ENCODE results near the gene ST8SIA1.

The ST8SIA1 gene

GRCh38 chr12:22334410-22335100, at the start of gene ST8SIA1:
ST8SIA1 (minus strand) TSS chr12:22334707; CDS start chr12:22334232, 475 bp downstream.
- DNase-seq = peak; percentile 18 to 26

- no peak for DNase-seq
These were observed 45.5 kb upstream of the ST8SIA1 start for GRCh38 chr12:22380031-22380430.

GRCh38 chr12:22377731-22378496, 43.4 kb upstream of the ST8SIA1 start:
- no peak for DNase-seq

GRCh38 chr12:22376596-22377150, 42.2 kb upstream of the ST8SIA1 start:
- peak in 1 of 2 experiments; percentile 3 for DNase-seq

- DNase-seq = no peak
These were observed 40.0 kb upstream of the ST8SIA1 start for GRCh38 chr12:22374508-22374907.

- DNase-seq = no peak
These were observed 37.9 kb upstream of the ST8SIA1 start for GRCh38 chr12:22372277-22372837.

GRCh38 chr12:22366181-22366580, 31.7 kb upstream of the ST8SIA1 start:
- no peak for DNase-seq

GRCh38 chr12:22361785-22362184, 27.3 kb upstream of the ST8SIA1 start:
- DNase-seq = no peak

- DNase-seq = no peak
These were observed 26.3 kb upstream of the ST8SIA1 start for GRCh38 chr12:22360774-22361173.

GRCh38 chr12:22357531-22357930, 23.0 kb upstream of the ST8SIA1 start:
- DNase-seq = no peak

- DNase-seq = no peak
These were observed 21.7 kb upstream of the ST8SIA1 start for GRCh38 chr12:22356231-22356630.

- DNase-seq = no peak
These were observed 20.6 kb upstream of the ST8SIA1 start for GRCh38 chr12:22355011-22355580.

- no peak for DNase-seq
These were observed 19.3 kb upstream of the ST8SIA1 start for GRCh38 chr12:22353615-22354325.

- DNase-seq = no peak
These were observed 16.4 kb upstream of the ST8SIA1 start for GRCh38 chr12:22350886-22351285.

- no peak for DNase-seq
These were observed 13.7 kb upstream of the ST8SIA1 start for GRCh38 chr12:22348208-22348607.

GRCh38 chr12:22340143-22340542, 5.6 kb upstream of the ST8SIA1 start:
- no peak for DNase-seq

GRCh38 chr12:22339691-22340090, 5.2 kb upstream of the ST8SIA1 start:
- DNase-seq = no peak

GRCh38 chr12:22335794-22336166, 1.3 kb upstream of the ST8SIA1 start:
- no peak for DNase-seq

GRCh38 chr12:22333713-22334409, 646 bp downstream of the ST8SIA1 start:
- DNase-seq = no peak

GRCh38 chr12:22333186-22333712, 1.3 kb downstream of the ST8SIA1 start:
- no peak for DNase-seq

GRCh38 chr12:22332202-22332601, 2.3 kb downstream of the ST8SIA1 start:
- no peak for DNase-seq

GRCh38 chr12:22329621-22330020, 4.9 kb downstream of the ST8SIA1 start:
- no peak for DNase-seq

Data from NCI-H1930 (cell line).